ENCODE results near the gene OAF.

The OAF gene

GRCh38 chr11:120184371-120184945 is 26.4 kb upstream of the OAF start:
- TF ChIP-seq CTCF (IDR thresholded peaks at IDR 0.05; ENCODE audit: control insufficient read depth, insufficient read depth, low read depth, low read length, missing control alignments) = no peak

GRCh38 chr11:120184946-120185705 is 25.7 kb upstream of the OAF start:
- DNase-seq (ENCODE audit: low read depth) = no peak
- TF ChIP-seq CTCF (IDR thresholded peaks at IDR 0.05; ENCODE audit: control insufficient read depth, insufficient read depth, low read depth, low read length, missing control alignments) = no peak
- H3K4me3 ChIP-seq (ENCODE audit: control insufficient read depth, low read depth, low read length) = no peak overlapping the region

More at GRCh38 chr11:120184371-120184945, 26.4 kb upstream of the OAF start:
- no peak for DNase-seq (ENCODE audit: low read depth)
- no peak overlapping the region for H3K4me3 ChIP-seq (ENCODE audit: control insufficient read depth, low read depth, low read length)

GRCh38 chr11:120185706-120186455 is 25.0 kb upstream of the OAF start:
- DNase-seq (ENCODE audit: low read depth) = no peak
- no peak for TF ChIP-seq CTCF (IDR thresholded peaks at IDR 0.05; ENCODE audit: control insufficient read depth, insufficient read depth, low read depth, low read length, missing control alignments)
- H3K4me3 ChIP-seq (ENCODE audit: control insufficient read depth, low read depth, low read length) = no peak overlapping the region

- H3K4me3 ChIP-seq (ENCODE audit: control insufficient read depth, low read depth, low read length) = no peak overlapping the region
- DNase-seq (ENCODE audit: low read depth) = no peak
- no peak for TF ChIP-seq CTCF (IDR thresholded peaks at IDR 0.05; ENCODE audit: control insufficient read depth, insufficient read depth, low read depth, low read length, missing control alignments)
Measured at GRCh38 chr11:120186456-120186773, 24.4 kb upstream of the OAF start.

GRCh38 chr11:120186774-120187591 is 23.8 kb upstream of the OAF start:
- H3K4me3 ChIP-seq (ENCODE audit: control insufficient read depth, low read depth, low read length) = no peak overlapping the region
- no peak for TF ChIP-seq CTCF (IDR thresholded peaks at IDR 0.05; ENCODE audit: control insufficient read depth, insufficient read depth, low read depth, low read length, missing control alignments)
- no peak for DNase-seq (ENCODE audit: low read depth)

- no peak for DNase-seq (ENCODE audit: low read depth)
- no peak for TF ChIP-seq CTCF (IDR thresholded peaks at IDR 0.05; ENCODE audit: control insufficient read depth, insufficient read depth, low read depth, low read length, missing control alignments)
- H3K4me3 ChIP-seq (ENCODE audit: control insufficient read depth, low read depth, low read length) = no peak overlapping the region
Measured at GRCh38 chr11:120188371-120188770, 22.5 kb upstream of the OAF start.

All from AG09309 (cell line).